K562 (cell line): ENCODE data around the gene HMGCLL1. TPM values are rescaled to one million over a fixed set of nuclear protein-coding genes. Genes with fewer than 3 reads are reported as not detected.

ENCODE experiments used
- ATAC-seq: fragments of 200-7000 bp; cut with Tn5 transposase; 3 replicates; pipeline ENCODE4 v1.9.1; 2020; ENCODE audit warnings: moderate library complexity
- BruUV-seq: library from RNA; stranded (reverse); fragments of 400-500 nt; replicated peaks from 2 replicates; lab custom pipeline; 2021; lab: Mats Ljungman, UMichigan
- CTCF ChIA-PET: fragments of 300-600 bp; formaldehyde crosslinking; extraction: SDS; loops from one replicate; lab custom pipeline; 2021; ENCODE audit warnings: low intra/inter-chr PET ratio; lab: Yijun Ruan, JAX
- POLR2A ChIA-PET: fragments of 300-600, 350-650 bp; sonication (Branson Sonifier 250); formaldehyde crosslinking; extraction: SDS; loops from one replicate; lab custom pipeline; 2021; ENCODE audit warnings: antibody characterized with exemption, inconsistent platforms; lab: Yijun Ruan, JAX
- DNase-seq, 4 experiments: peaks; one replicate each; pipeline versions ENCODE4 v3.0.0 to v3.0.0-alpha.2; 2011 to 2018; ENCODE audit warnings: low spot score in 3 of 4, mixed read lengths in 3 of 4; ENCODE audit errors: extremely low read depth in 1 of 4
- FAIRE-seq: peaks from 2 replicates; lab custom pipeline; 2011; peaks lifted over from hg19 to GRCh38; lab: Jason Lieb, UNC
- H2AFZ ChIP-seq: 2 replicates; pipeline ENCODE4 v1.6.0; 2011; ENCODE audit warnings: low read depth, low read length, control low read depth, inconsistent platforms
- H3K27ac ChIP-seq: fragments of 200-600 bp; 3 replicates; pipeline ENCODE4 v1.8.0; 2011; ENCODE audit warnings: low read depth, mild to moderate bottlenecking, control low read depth, inconsistent platforms, low read length, moderate library complexity, mixed read lengths; ENCODE audit errors: extremely low read depth
- H3K27me3 ChIP-seq, 2 experiments: fragments of 300-600 bp in 1 of 2; 2 replicates in 1 of 2; 3 replicates in 1 of 2; pipeline versions ENCODE4 v1.6.0 to v1.8.0; 2011; ENCODE audit warnings: inconsistent platforms in 2 of 2, low read length in 2 of 2, mild to moderate bottlenecking in 1 of 2, mixed read lengths in 1 of 2, moderate library complexity in 1 of 2; ENCODE audit not compliant: control insufficient read depth in 2 of 2, insufficient read depth in 2 of 2
- H3K36me3 ChIP-seq: fragments of 300-600 bp; 3 replicates; pipeline ENCODE4 v1.8.0; 2011; ENCODE audit warnings: mild to moderate bottlenecking, low read length, inconsistent platforms; ENCODE audit not compliant: control insufficient read depth, insufficient read depth
- H3K4me1 ChIP-seq, 2 experiments: fragments of 200-600 bp in 1 of 2; replicated peaks in 1 of 2; 2 replicates in 1 of 2; 3 replicates in 1 of 2; pipeline versions ENCODE4 v1.5.1 to v1.8.0; 2011; ENCODE audit warnings: inconsistent platforms in 2 of 2, low read length in 2 of 2, mild to moderate bottlenecking in 1 of 2, mixed read lengths in 1 of 2, moderate library complexity in 1 of 2; ENCODE audit not compliant: control insufficient read depth in 2 of 2, insufficient read depth in 2 of 2
- H3K4me2 ChIP-seq: 2 replicates; pipeline ENCODE4 v1.6.1; 2011; ENCODE audit warnings: low read length, control low read depth, inconsistent platforms, mixed read lengths; ENCODE audit not compliant: insufficient read depth
- H3K4me3 ChIP-seq: fragments of 200-600 bp; sonication (generic), shearing (Covaris generic); 2 replicates; pipeline ENCODE4 v1.5.1; 2016; ENCODE audit warnings: control low read depth, inconsistent platforms
- H3K79me2 ChIP-seq: fragments of 200-600 bp; 3 replicates; pipeline ENCODE4 v1.8.0; 2011; ENCODE audit warnings: low read length, inconsistent platforms; ENCODE audit not compliant: control insufficient read depth, insufficient read depth
- H3K9ac ChIP-seq, 2 experiments: 2 replicates each; pipeline versions ENCODE4 v1.6.0 to v1.6.1; 2011; ENCODE audit warnings: low read depth in 2 of 2, low read length in 2 of 2, control low read depth in 1 of 2, inconsistent platforms in 1 of 2, mild to moderate bottlenecking in 1 of 2, mixed read lengths in 1 of 2; ENCODE audit not compliant: insufficient read depth in 1 of 2
- H3K9me1 ChIP-seq: one replicate; pipeline ENCODE4 v1.6.0; 2011; ENCODE audit warnings: inconsistent platforms, mild to moderate bottlenecking, low read length, moderate library complexity; ENCODE audit not compliant: control insufficient read depth, insufficient read depth
- H3K9me3 ChIP-seq: replicated peaks from 2 replicates; pipeline ENCODE4 v1.5.1; 2011; ENCODE audit warnings: low read depth, low read length, inconsistent platforms; ENCODE audit not compliant: control insufficient read depth, insufficient read depth
- H4K20me1 ChIP-seq: replicated peaks from 2 replicates; pipeline ENCODE4 v1.6.1; 2011; ENCODE audit warnings: low read length, inconsistent platforms, mixed read lengths; ENCODE audit not compliant: control insufficient read depth, insufficient read depth
- ADNP ChIP-seq: fragments of 200-800 bp; sonication (Bioruptor generic); IDR thresholded peaks from 2 replicates; pipeline ENCODE4 v1.6.1; 2016; ENCODE audit warnings: missing genetic modification characterization, missing compliant biosample characterization
- BRD4 ChIP-seq: fragments of 200-600 bp; sonication (generic); IDR thresholded peaks from 2 replicates; pipeline ENCODE4 v1.6.1; 2017; ENCODE audit warnings: inconsistent platforms
- KDM1A ChIP-seq, 2 experiments: fragments of 450-650 bp; IDR thresholded peaks; 2 replicates each; pipeline ENCODE4 v1.6.1; 2016; ENCODE audit warnings: mild to moderate bottlenecking in 2 of 2
- L3MBTL2 ChIP-seq: fragments of 450-650 bp; IDR thresholded peaks from 2 replicates; pipeline ENCODE4 v1.6.1; 2016; ENCODE audit warnings: mild to moderate bottlenecking, moderate library complexity
- LCOR ChIP-seq: sonication (generic); formaldehyde crosslinking; IDR thresholded peaks from 2 replicates; pipeline ENCODE4 v1.8.0; 2022; ENCODE audit warnings: mild to moderate bottlenecking, missing genetic modification reagents
- MED1 ChIP-seq: sonication (generic); formaldehyde crosslinking; IDR thresholded peaks from 2 replicates; pipeline ENCODE4 v1.8.1; 2023; ENCODE audit warnings: missing genetic modification reagents, borderline replicate concordance
- NFE2L1 ChIP-seq: fragments of 450-650 bp; IDR thresholded peaks from 2 replicates; pipeline ENCODE4 v1.6.1; 2016; ENCODE audit warnings: missing genetic modification characterization, low read depth, mild to moderate bottlenecking, missing compliant biosample characterization, moderate library complexity, borderline replicate concordance
- POLR3A ChIP-seq: IDR thresholded peaks from 2 replicates; pipeline ENCODE4 v1.6.1; 2011; ENCODE audit warnings: borderline replicate concordance, mild to moderate bottlenecking, moderate library complexity; ENCODE audit not compliant: insufficient read length, insufficient read depth; ENCODE audit errors: extremely low read depth
- RBFOX2 ChIP-seq: fragments of 200-400 bp; formaldehyde crosslinking; IDR thresholded peaks from 2 replicates; pipeline ENCODE4 v1.6.1; 2017; ENCODE audit warnings: low read depth, mild to moderate bottlenecking, low read length, moderate library complexity
- RFX5 ChIP-seq: IDR thresholded peaks from 2 replicates; pipeline ENCODE4 v1.6.1; 2011; ENCODE audit warnings: low read depth, mild to moderate bottlenecking, improper control_type of control experiment, low read length
- SMARCC2 ChIP-seq: fragments of 450-650 bp; IDR thresholded peaks from 2 replicates; pipeline ENCODE4 v1.6.1; 2017; ENCODE audit warnings: antibody characterized with exemption, moderate library complexity, mild to moderate bottlenecking, low read depth
- STAG1 ChIP-seq: sonication (generic); formaldehyde crosslinking; IDR thresholded peaks from 2 replicates; pipeline ENCODE4 v1.5.0; 2020; ENCODE audit warnings: missing genetic modification reagents, borderline replicate concordance
- TBP ChIP-seq: optimal IDR thresholded peaks from 2 replicates; pipeline ENCODE3; 2011; ENCODE audit warnings: low read depth, low read length, improper control_type of control experiment
- TCF7L2 ChIP-seq: fragments of 150-350 bp; IDR thresholded peaks from 2 replicates; pipeline ENCODE4 v1.6.1; 2016; ENCODE audit warnings: low read depth, mild to moderate bottlenecking, low read length, moderate library complexity
- ZNF696 ChIP-seq: fragments of 250-450 bp; sonication (Bioruptor Pico); conservative IDR thresholded peaks from 2 replicates; pipeline ENCODE4 v1.4.0; 2020; ENCODE audit warnings: mild to moderate bottlenecking, moderate library complexity
- WGBS: fragments of 100-300 bp; shearing (Covaris generic); methylation state at CpG from one replicate; pipeline ENCODE4 v1.1.6; 2016; ENCODE audit warnings: low coverage, mixed read lengths; ENCODE audit not compliant: insufficient coverage; ENCODE audit errors: missing lambda C conversion rate; 5-methylcytosine and 5-hydroxymethylcytosine counted together
- in situ Hi-C: fragments of 300-500 bp; cut with MboI; formaldehyde crosslinking; loops from 4 replicates; pipeline ENCODE4 v1.15.0; 2018; ENCODE audit warnings: inconsistent platforms, mixed read lengths
- intact Hi-C: fragments of 100-400 bp; cut with micrococcal nuclease; formaldehyde crosslinking; loops from 2 replicates; pipeline ENCODE4 v1.14.2; 2022
- polyA plus RNA-seq, 8 experiments: library from polyadenylated mRNA; depleted of rRNA in 4 of 8; stranded (reverse) in 5 of 8; unstranded in 3 of 8; fragments of >200 nt; fragmentation: Nextera tagmentation in 2 of 8; fragmentation: Illumina TruSeq in 1 of 8; extraction: Ambion mirVana in 2 of 8; extraction: Trizol in 1 of 8; gene quantifications; 2 replicates each; pipeline versions ENCODE4 v1.2.1 to v1.2.3, GENCODE V29; 2011 to 2014; ENCODE audit warnings: inconsistent platforms in 1 of 8, missing spikeins in 1 of 8
- total RNA-seq, 7 experiments: library from RNA; depleted of rRNA in 6 of 7; stranded (reverse); fragments of >200 nt in 6 of 7; fragmentation: Illumina TruSeq in 2 of 7; extraction: Trizol in 2 of 7; gene quantifications; 2 replicates each; pipeline versions ENCODE4 v1.2.1 to v1.2.3, GENCODE V29; 2011 to 2021; ENCODE audit warnings: low replicate concordance in 1 of 7
- TF ChIP-seq, protein P1 (sequence below): sonication (generic); formaldehyde crosslinking; IDR thresholded peaks from 2 replicates; pipeline ENCODE4 v1.9.0; 2022; ENCODE audit warnings: mild to moderate bottlenecking, missing genetic modification reagents

Gene HMGCLL1
- total and polyA plus RNA-seq, 9 of the 15 experiments (the other 6 are each of a cell fraction or from before 2014, with no cell fraction given) = not detected

- 0% methylated on average over 3 of the region's 3 CpGs for WGBS
- H3K27ac ChIP-seq = no peak overlapping the region
- H3K4me3 ChIP-seq = no peak overlapping the region
- POLR2A ChIA-PET = no interaction called here
- no peaks in the 10 kb centered on the region for H3K4me1 ChIP-seq
- no peak overlapping the region for H3K4me2 ChIP-seq
- CTCF ChIA-PET = no interaction called here
- H4K20me1 ChIP-seq = no peaks in the 10 kb centered on the region
- no peaks in the 10 kb centered on the region for H3K27me3 ChIP-seq
- FAIRE-seq = no peak
- TF ChIP-seq, protein P1, sequence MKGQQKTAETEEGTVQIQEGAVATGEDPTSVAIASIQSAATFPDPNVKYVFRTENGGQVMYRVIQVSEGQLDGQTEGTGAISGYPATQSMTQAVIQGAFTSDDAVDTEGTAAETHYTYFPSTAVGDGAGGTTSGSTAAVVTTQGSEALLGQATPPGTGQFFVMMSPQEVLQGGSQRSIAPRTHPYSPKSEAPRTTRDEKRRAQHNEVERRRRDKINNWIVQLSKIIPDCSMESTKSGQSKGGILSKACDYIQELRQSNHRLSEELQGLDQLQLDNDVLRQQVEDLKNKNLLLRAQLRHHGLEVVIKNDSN (CRISPR knock-in tag) = no peak
- TF ChIP-seq POLR3A (no peak), STAG1 (CRISPR knock-in tag) (no peak), LCOR (CRISPR knock-in tag) (no peak)
- no peak overlapping the region for H2AFZ ChIP-seq
- in situ Hi-C loops = no loop called here
- DNase-seq = no peak
- no peak for ATAC-seq
- no peak overlapping the region for H3K9ac ChIP-seq
- no peaks in the 10 kb centered on the region for H3K79me2 ChIP-seq
- BruUV-seq = no TSS peak
- H3K36me3 ChIP-seq = no peaks in the 10 kb centered on the region
- intact Hi-C loops = no loop called here
- no peaks in the 10 kb centered on the region for H3K9me3 ChIP-seq
- no peaks in the 10 kb centered on the region for H3K9me1 ChIP-seq
Measured at GRCh38 chr6:55456016-55456415, 123.0 kb downstream of the HMGCLL1 start.

- no peak for ATAC-seq
- no TSS peak for BruUV-seq
- no peak for TF ChIP-seq L3MBTL2
- no peak for TF ChIP-seq ZNF696
- TF ChIP-seq SMARCC2 = no peak
- no peak for TF ChIP-seq MED1
- no peak for TF ChIP-seq BRD4
- TF ChIP-seq ADNP (tag) = no peak
- TF ChIP-seq KDM1A (IDR thresholded peaks at IDR 0.05) = no peak
- no peak for TF ChIP-seq TBP
- no peak for TF ChIP-seq TCF7L2
- no peak for TF ChIP-seq RFX5
- no peak for TF ChIP-seq RBFOX2
- TF ChIP-seq NFE2L1 (tag) = no peak
Measured at GRCh38 chr6:55450005-55450404, 129.0 kb downstream of the HMGCLL1 start.

More at GRCh38 chr6:55450005-55450404, 129.0 kb downstream of the HMGCLL1 start:
- H3K27ac ChIP-seq = no peak overlapping the region
- no peak overlapping the region for H3K4me3 ChIP-seq
- in situ Hi-C loops = no loop called here
- H3K27me3 ChIP-seq = no peaks in the 10 kb centered on the region
- FAIRE-seq = no peak
- no peaks in the 10 kb centered on the region for H4K20me1 ChIP-seq
- H3K9me3 ChIP-seq = no peaks in the 10 kb centered on the region
- WGBS = 0% methylated on average over 2 of the region's 2 CpGs
- H3K79me2 ChIP-seq = no peaks in the 10 kb centered on the region
- H3K4me1 ChIP-seq = no peaks in the 10 kb centered on the region
- ChIA-PET POLR2A (no interaction called here), CTCF (no interaction called here)
- H2AFZ ChIP-seq = no peak overlapping the region
- no peak for DNase-seq
- no peaks in the 10 kb centered on the region for H3K36me3 ChIP-seq
- intact Hi-C loops = no loop called here
- H3K4me2 ChIP-seq = no peak overlapping the region
- H3K9me1 ChIP-seq = no peaks in the 10 kb centered on the region
- H3K9ac ChIP-seq = no peak overlapping the region
